Peyer's patch (tissue), 4 donors: ENCODE measurements around the gene IRF3.

ENCODE experiments used
- POLR2A ChIP-seq, 2 donors: fragments of 450-650 bp; IDR thresholded peaks; one replicate each; pipeline ENCODE4 v1.5.1; 2017; ENCODE audit warnings: antibody characterized with exemption in 2 of 2, mild to moderate bottlenecking in 2 of 2, moderate library complexity in 2 of 2
- TF ChIP-seq, protein P1 (sequence below), 6 experiments: fragments of 450-650 bp in 4 of 6; fragments of 200-600 bp in 2 of 6; sonication (generic) in 1 of 6; IDR thresholded peaks; one replicate each; pipeline ENCODE4 v1.5.1; 2017 to 2019; ENCODE audit warnings: antibody characterized with exemption in 6 of 6, mild to moderate bottlenecking in 3 of 6, moderate library complexity in 1 of 6

DNA sequence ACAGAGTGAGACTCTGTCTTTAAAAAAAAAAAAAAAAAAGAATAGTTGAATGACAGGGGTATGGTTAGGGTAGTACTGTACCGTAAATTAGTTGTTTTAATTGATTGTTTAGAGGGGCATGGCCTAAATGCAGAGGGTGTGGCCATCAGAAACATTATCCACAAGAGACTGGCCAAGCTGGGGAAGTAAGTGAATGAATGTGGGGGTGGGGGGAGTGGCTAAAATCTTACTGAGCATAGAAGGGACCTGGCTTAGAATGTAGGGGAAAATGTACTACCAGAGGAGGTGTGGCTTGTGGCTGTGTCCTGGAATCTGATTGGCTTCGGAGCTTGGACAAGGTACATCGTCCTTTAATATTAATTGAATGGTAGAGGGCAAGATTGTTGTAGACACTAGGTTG lies 3.9 kb upstream of the IRF3 start:
- TF ChIP-seq, protein P1, sequence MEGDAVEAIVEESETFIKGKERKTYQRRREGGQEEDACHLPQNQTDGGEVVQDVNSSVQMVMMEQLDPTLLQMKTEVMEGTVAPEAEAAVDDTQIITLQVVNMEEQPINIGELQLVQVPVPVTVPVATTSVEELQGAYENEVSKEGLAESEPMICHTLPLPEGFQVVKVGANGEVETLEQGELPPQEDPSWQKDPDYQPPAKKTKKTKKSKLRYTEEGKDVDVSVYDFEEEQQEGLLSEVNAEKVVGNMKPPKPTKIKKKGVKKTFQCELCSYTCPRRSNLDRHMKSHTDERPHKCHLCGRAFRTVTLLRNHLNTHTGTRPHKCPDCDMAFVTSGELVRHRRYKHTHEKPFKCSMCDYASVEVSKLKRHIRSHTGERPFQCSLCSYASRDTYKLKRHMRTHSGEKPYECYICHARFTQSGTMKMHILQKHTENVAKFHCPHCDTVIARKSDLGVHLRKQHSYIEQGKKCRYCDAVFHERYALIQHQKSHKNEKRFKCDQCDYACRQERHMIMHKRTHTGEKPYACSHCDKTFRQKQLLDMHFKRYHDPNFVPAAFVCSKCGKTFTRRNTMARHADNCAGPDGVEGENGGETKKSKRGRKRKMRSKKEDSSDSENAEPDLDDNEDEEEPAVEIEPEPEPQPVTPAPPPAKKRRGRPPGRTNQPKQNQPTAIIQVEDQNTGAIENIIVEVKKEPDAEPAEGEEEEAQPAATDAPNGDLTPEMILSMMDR (IDR thresholded peaks at IDR 0.05) = no peak
- TF ChIP-seq POLR2A (IDR thresholded peaks at IDR 0.05) = no peak
